ENCODE data around the gene PEAK1. TPM values are rescaled to one million over a fixed set of nuclear protein-coding genes. Genes with fewer than 3 reads are reported as not detected.

Gene PEAK1
- polyA plus RNA-seq, 1 donor (not counting 4 experiments of a cell fraction or from before 2014, with no cell fraction given): 5.9 TPM

GRCh38 chr15:77287385-77287784, 132.5 kb downstream of the PEAK1 start:
- Histone ChIP-seq H3K27me3 (ENCODE audit: control insufficient read depth, extremely low read depth, insufficient read depth, low read length) (no peaks in the 10 kb centered on the region), H4K20me1 (ENCODE audit: control insufficient read depth, extremely low read depth, insufficient read depth, low read length) (no peaks in the 10 kb centered on the region), H3K27ac (ENCODE audit: control insufficient read depth, insufficient read depth, low read length) (no peak overlapping the region), H3K9me3 (ENCODE audit: control insufficient read depth, low read depth, low read length) (no peaks in the 10 kb centered on the region), H2AFZ (ENCODE audit: control insufficient read depth, low read length) (no peak overlapping the region), H3K9me1 (ENCODE audit: control insufficient read depth, extremely low read depth, insufficient read depth, low read length) (no peaks in the 10 kb centered on the region), H3K4me1 (ENCODE audit: control insufficient read depth, extremely low read depth, insufficient read depth, low read length) (no peaks in the 10 kb centered on the region), H3K4me2 (ENCODE audit: control insufficient read depth, extremely low read depth, insufficient read depth, low read depth, low read length) (no peak overlapping the region), H3K4me3 (ENCODE audit: control insufficient read depth in 2 of 3, extremely low read depth in 1 of 3, insufficient read depth in 2 of 3, low read depth in 1 of 3, low read length in 3 of 3) (no peak overlapping the region), H3K36me3 (ENCODE audit: control insufficient read depth in 2 of 2, extremely low read depth in 1 of 2, insufficient read depth in 2 of 2, low read length in 2 of 2) (no peaks in the 10 kb centered on the region), H3K9ac (ENCODE audit: control insufficient read depth, extremely low read depth, insufficient read depth, low read length) (no peak overlapping the region), H3K79me2 (ENCODE audit: control insufficient read depth, insufficient read depth, low read length) (no peaks in the 10 kb centered on the region)
- no peak for DNase-seq (ENCODE audit: low read depth, low spot score)
- dilution Hi-C loops (cut with MboI; ENCODE audit: extremely low pct_ligation_motif_present, low sequenced_read_pairs): no loop called here
- no peak for TF ChIP-seq CTCF (optimal IDR thresholded peaks at IDR 0.05 in 1 of 3, IDR thresholded peaks at IDR 0.05 in 1 of 3, conservative IDR thresholded peaks at IDR 0.05 in 1 of 3; ENCODE audit: extremely low read depth in 1 of 3, insufficient read depth in 2 of 3, low read length in 3 of 3)
- TF ChIP-seq EZH2 (IDR thresholded peaks at IDR 0.05; ENCODE audit: low read length): no peak
- FAIRE-seq: no peak

GRCh38 chr15:77285057-77285997, 134.6 kb downstream of the PEAK1 start:
- Histone ChIP-seq H3K27me3 (ENCODE audit: control insufficient read depth, extremely low read depth, insufficient read depth, low read length) (no peaks in the 10 kb centered on the region), H4K20me1 (ENCODE audit: control insufficient read depth, extremely low read depth, insufficient read depth, low read length) (no peaks in the 10 kb centered on the region), H3K9me1 (ENCODE audit: control insufficient read depth, extremely low read depth, insufficient read depth, low read length) (no peaks in the 10 kb centered on the region), H3K4me1 (ENCODE audit: control insufficient read depth, extremely low read depth, insufficient read depth, low read length) (no peaks in the 10 kb centered on the region), H3K4me3 (ENCODE audit: control insufficient read depth in 2 of 3, extremely low read depth in 1 of 3, insufficient read depth in 2 of 3, low read depth in 1 of 3, low read length in 3 of 3) (no peak overlapping the region), H3K9me3 (ENCODE audit: control insufficient read depth, low read depth, low read length) (no peaks in the 10 kb centered on the region), H3K79me2 (ENCODE audit: control insufficient read depth, insufficient read depth, low read length) (no peaks in the 10 kb centered on the region), H3K9ac (ENCODE audit: control insufficient read depth, extremely low read depth, insufficient read depth, low read length) (no peak overlapping the region), H3K36me3 (ENCODE audit: control insufficient read depth in 2 of 2, extremely low read depth in 1 of 2, insufficient read depth in 2 of 2, low read length in 2 of 2) (no peaks in the 10 kb centered on the region), H2AFZ (ENCODE audit: control insufficient read depth, low read length) (no peak overlapping the region), H3K4me2 (ENCODE audit: control insufficient read depth, extremely low read depth, insufficient read depth, low read depth, low read length) (no peak overlapping the region), H3K27ac (ENCODE audit: control insufficient read depth, insufficient read depth, low read length) (no peak overlapping the region)
- dilution Hi-C loops (cut with MboI; ENCODE audit: extremely low pct_ligation_motif_present, low sequenced_read_pairs): no loop called here
- no peak for DNase-seq (ENCODE audit: low read depth, low spot score)
- no peak for TF ChIP-seq EZH2 (IDR thresholded peaks at IDR 0.05; ENCODE audit: low read length)
- no peak for TF ChIP-seq CTCF (optimal IDR thresholded peaks at IDR 0.05 in 1 of 3, IDR thresholded peaks at IDR 0.05 in 1 of 3, conservative IDR thresholded peaks at IDR 0.05 in 1 of 3; ENCODE audit: extremely low read depth in 1 of 3, insufficient read depth in 2 of 3, low read length in 3 of 3)
- no peak for FAIRE-seq

All from keratinocyte (primary cell).